ENCODE data around the gene UBAC2.

DNA sequence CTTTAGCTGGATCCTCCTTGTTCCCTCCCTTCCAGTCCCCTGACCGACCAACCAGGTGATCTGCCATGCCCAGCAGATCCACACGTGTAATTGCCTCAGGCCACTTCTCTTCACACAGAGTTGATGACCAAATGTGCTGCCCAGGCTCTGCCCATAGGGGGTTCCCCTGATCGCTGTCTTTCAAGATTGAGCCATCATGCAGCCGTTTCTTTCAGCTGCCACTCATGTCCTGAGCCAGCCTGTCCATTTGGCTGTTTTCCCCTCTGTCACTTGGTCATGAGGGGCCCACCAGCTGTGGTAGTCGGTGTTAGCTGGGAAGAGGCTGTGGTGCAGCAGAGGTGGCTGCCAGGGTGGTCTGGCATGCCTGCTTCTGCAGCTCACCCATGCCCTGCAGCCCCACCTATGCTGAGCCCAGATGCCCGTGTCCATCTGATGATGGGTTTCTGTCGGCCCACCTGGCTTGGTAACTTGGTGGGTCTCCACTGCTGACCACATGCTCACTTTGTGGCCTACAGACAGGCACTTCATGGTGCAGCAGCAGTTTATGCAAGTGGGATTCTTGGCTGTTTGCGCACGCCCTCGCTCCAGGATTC lies 142.2 kb downstream of the UBAC2 start:
- TF ChIP-seq, protein P1, sequence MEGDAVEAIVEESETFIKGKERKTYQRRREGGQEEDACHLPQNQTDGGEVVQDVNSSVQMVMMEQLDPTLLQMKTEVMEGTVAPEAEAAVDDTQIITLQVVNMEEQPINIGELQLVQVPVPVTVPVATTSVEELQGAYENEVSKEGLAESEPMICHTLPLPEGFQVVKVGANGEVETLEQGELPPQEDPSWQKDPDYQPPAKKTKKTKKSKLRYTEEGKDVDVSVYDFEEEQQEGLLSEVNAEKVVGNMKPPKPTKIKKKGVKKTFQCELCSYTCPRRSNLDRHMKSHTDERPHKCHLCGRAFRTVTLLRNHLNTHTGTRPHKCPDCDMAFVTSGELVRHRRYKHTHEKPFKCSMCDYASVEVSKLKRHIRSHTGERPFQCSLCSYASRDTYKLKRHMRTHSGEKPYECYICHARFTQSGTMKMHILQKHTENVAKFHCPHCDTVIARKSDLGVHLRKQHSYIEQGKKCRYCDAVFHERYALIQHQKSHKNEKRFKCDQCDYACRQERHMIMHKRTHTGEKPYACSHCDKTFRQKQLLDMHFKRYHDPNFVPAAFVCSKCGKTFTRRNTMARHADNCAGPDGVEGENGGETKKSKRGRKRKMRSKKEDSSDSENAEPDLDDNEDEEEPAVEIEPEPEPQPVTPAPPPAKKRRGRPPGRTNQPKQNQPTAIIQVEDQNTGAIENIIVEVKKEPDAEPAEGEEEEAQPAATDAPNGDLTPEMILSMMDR (IDR thresholded peaks at IDR 0.05; ENCODE audit: extremely low read depth in 1 of 2, insufficient read depth in 1 of 2, low read depth in 1 of 2, low read length in 2 of 2) = no peak
- no peak for TF ChIP-seq EZH2 (IDR thresholded peaks at IDR 0.05; ENCODE audit: borderline replicate concordance, low read depth, low read length, severe bottlenecking)
